OCI-LY7 (cell line): ENCODE measurements around the gene ARHGAP24.

Experiments used
- EZH2phosphoT487 ChIP-seq: fragments of 200-600 bp; sonication (generic); IDR thresholded peaks from 2 replicates; pipeline ENCODE4 v1.6.1; 2018; ENCODE audit warnings: low read depth, borderline replicate concordance, mild to moderate bottlenecking, mixed run types, antibody characterized with exemption, low read length, moderate library complexity, mixed read lengths
- TF ChIP-seq, protein P1 (sequence below): fragments of 200-600 bp; sonication (generic); conservative IDR thresholded peaks from 2 replicates; pipeline ENCODE4 v1.5.1; 2014; ENCODE audit warnings: mild to moderate bottlenecking, antibody characterized with exemption, low read length, moderate library complexity, mixed read lengths

GRCh38 chr4:85557016-85557901, 82.3 kb downstream of the ARHGAP24 start:
- TF ChIP-seq, protein P1, sequence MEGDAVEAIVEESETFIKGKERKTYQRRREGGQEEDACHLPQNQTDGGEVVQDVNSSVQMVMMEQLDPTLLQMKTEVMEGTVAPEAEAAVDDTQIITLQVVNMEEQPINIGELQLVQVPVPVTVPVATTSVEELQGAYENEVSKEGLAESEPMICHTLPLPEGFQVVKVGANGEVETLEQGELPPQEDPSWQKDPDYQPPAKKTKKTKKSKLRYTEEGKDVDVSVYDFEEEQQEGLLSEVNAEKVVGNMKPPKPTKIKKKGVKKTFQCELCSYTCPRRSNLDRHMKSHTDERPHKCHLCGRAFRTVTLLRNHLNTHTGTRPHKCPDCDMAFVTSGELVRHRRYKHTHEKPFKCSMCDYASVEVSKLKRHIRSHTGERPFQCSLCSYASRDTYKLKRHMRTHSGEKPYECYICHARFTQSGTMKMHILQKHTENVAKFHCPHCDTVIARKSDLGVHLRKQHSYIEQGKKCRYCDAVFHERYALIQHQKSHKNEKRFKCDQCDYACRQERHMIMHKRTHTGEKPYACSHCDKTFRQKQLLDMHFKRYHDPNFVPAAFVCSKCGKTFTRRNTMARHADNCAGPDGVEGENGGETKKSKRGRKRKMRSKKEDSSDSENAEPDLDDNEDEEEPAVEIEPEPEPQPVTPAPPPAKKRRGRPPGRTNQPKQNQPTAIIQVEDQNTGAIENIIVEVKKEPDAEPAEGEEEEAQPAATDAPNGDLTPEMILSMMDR: no peak
- no peak for TF ChIP-seq EZH2phosphoT487
